HG03571 (cell line): Measurements from ENCODE around the gene RALBP1.
"Not testable (repeated sequence)": the region's sequence is repeated elsewhere in the genome, so short reads cannot be mapped to it uniquely, and the experiment has no call there.

Source experiments
- ATAC-seq: cut with Tn5 transposase; IDR thresholded peaks from one replicate; pipeline ENCODE4 v1.9.1; 2021; ENCODE audit not compliant: unreplicated experiment

RALBP1 gene

GRCh38 chr18:9454061-9454703 lies 21.1 kb upstream of the RALBP1 start:
- no peak for ATAC-seq

GRCh38 chr18:9455718-9456511 lies 19.4 kb upstream of the RALBP1 start:
- ATAC-seq: no peak

- no peak for ATAC-seq
These were observed 9.2 kb upstream of the RALBP1 start for GRCh38 chr18:9466127-9466526.

- no peak for ATAC-seq
These were observed 8.5 kb upstream of the RALBP1 start for GRCh38 chr18:9466846-9467245.

GRCh38 chr18:9468998-9469397 lies 6.3 kb upstream of the RALBP1 start:
- no peak for ATAC-seq

- no peak for ATAC-seq
These were observed 5.6 kb upstream of the RALBP1 start for GRCh38 chr18:9469685-9470084.

- ATAC-seq: peak; percentile 11
These were observed 968 bp upstream of the RALBP1 start for GRCh38 chr18:9474108-9474982.

GRCh38 chr18:9475643-9476591 lies 604 bp downstream of the RALBP1 start:
- peak; percentile 1 for ATAC-seq

- ATAC-seq: not testable (repeated sequence)
These were observed 1.6 kb downstream of the RALBP1 start for GRCh38 chr18:9476949-9477348.

GRCh38 chr18:9477509-9477908 lies 2.2 kb downstream of the RALBP1 start:
- ATAC-seq: no peak

GRCh38 chr18:9478545-9478944 lies 3.2 kb downstream of the RALBP1 start:
- ATAC-seq: no peak

- peak; percentile 53 for ATAC-seq
These were observed 7.5 kb downstream of the RALBP1 start for GRCh38 chr18:9482790-9483189.

- ATAC-seq: no peak
These were observed 8.2 kb downstream of the RALBP1 start for GRCh38 chr18:9483526-9483925.

- ATAC-seq: not testable (repeated sequence)
These were observed 9.5 kb downstream of the RALBP1 start for GRCh38 chr18:9484856-9485255.

GRCh38 chr18:9488538-9488937 lies 13.2 kb downstream of the RALBP1 start:
- no peak for ATAC-seq

- peak; percentile 88 for ATAC-seq
These were observed 19.5 kb downstream of the RALBP1 start for GRCh38 chr18:9494778-9495331.

GRCh38 chr18:9495465-9495864 lies 20.2 kb downstream of the RALBP1 start:
- ATAC-seq: no peak

- ATAC-seq: no peak
These were observed 20.8 kb downstream of the RALBP1 start for GRCh38 chr18:9495916-9496705.

GRCh38 chr18:9506046-9506792 lies 30.9 kb downstream of the RALBP1 start:
- no peak for ATAC-seq
